CD4-positive, alpha-beta T cell treated with Interleukin-15 for 4 hours (primary cell): ENCODE measurements around the gene PNKD.

Experiments used
- DNase-seq: peaks from one replicate; pipeline ENCODE4 v3.0.0-alpha.2; 2020; ENCODE audit warnings: low spot score

Gene PNKD

DNA sequence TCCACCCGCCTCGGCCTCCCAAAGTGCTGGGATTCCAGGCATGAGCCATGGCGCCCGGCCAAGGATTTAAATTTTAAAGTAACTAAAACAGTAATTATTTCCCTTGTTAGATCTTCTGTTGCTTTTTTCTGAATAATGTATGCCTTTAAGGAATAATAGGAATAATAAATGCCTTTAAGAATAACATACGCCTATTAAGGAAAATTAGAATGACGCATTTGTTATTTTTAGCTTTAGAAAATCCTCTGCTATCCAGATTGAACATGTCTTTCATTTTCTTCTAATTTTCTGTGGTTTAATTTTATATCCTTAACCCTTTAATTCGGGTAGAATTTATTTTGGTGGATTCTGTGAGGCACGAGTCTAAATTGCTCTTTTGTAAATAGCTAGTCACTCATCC, 45.1 kb downstream of the PNKD start:
- no peak for DNase-seq

- no peak for DNase-seq
Measured at GRCh38 chr2:218317303-218317630, 46.9 kb downstream of the PNKD start.

- no peak for DNase-seq
Measured at GRCh38 chr2:218317835-218318234, 47.5 kb downstream of the PNKD start.

GRCh38 chr2:218318241-218318640, 47.9 kb downstream of the PNKD start:
- no peak for DNase-seq

DNA sequence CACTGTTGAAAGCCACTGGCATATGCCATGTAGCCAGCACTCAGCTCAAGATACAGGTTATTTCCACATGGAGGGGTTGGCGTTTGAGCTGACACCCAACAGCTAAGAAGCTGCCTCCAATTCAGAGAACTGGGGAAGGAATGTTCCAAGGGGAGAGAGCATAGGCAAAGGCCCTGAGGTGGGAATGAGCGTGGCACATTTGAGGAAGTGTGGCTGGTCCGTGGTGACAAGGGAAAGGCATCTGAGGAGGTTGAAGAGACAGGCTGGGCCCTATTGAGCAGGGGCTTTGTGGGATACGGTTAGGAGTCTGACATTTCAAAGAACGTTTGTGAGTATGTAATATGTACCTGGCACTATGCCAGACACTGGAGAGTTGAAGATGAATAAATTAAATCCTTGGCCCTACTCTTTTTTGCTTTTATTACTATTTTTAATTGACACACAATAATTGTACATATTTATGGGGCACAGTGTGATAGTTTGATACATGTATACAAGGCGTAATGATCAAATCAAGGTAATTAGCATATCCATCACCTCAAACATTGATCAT, 49.6 kb downstream of the PNKD start:
- no peak for DNase-seq

DNA sequence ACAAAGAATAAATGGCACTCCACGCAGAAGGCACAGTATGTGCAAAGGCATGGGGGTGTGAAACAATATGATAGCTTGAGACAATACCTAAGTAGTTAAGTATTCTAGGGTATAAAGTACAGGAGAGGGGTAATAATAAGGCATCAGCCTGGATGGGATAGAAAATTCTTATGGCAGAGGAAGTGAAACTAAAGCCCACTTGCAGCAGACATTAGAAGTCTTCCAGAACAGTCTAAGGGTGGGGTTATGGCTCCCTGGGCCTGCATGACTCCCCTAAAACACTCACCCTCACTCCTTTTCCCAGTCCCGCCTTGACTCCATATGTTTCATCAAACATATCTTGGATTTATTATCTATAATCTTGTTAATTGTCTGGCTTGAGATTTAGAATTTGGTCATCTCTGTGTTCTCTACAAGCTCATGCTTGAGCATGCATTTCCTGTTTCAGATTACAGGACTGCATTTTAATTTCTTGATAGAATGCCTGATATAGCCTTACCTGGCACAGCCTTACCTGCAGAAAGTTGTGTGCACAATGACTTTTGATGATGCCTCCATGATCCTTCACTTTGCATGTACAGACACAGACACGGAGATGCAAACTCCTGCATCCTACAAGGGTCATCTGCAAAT, 50.5 kb downstream of the PNKD start:
- DNase-seq, result no peak

GRCh38 chr2:218322768-218323525, 52.6 kb downstream of the PNKD start:
- peak; percentile 19 for DNase-seq

DNA sequence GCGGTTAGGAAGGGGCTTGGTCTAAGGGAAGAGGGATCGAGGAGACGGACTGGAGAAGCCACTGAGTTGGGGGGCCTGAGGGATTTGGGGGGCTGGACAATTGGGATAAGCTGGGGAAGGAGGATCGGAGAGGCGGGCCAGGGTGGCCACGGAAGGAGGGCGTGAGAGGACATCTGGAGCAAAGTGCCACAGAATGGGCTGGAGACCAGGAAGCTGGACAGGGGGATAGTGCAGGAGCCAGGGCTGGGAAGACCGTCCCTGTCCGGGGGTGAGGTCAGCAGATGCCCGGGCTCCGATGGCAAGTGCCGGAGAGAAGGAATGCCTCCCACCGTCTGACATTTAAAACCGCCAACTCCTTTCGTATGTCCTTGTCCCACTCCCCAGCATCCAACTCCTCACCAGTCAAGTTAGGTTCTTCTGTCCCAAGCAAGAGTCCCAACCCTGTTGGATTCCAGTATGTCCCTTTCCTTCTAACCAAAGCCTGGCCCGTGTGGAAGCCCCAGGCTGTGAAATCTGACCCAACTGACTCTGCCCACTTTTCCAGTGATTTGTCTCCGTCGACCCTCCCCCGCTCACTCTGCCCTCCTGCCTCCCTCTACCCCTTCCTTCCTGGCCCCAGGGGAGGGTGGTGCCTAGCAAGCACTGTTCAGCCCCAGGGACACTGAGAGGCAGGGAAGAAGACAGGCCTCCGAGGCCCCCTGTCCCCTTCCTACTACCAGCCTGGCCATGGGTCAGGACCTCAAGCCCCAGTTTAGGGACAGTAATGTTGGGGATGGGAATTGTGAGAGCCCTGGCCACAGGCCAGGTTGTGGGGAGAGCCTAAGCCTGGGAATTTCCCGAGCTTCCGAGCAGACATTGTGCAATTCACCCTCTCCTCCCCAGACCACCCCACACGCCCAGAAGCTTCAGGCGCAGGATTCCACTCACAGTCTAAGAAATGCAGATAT, 53.5 kb downstream of the PNKD start:
- no peak for DNase-seq

GRCh38 chr2:218325566-218326160, 55.3 kb downstream of the PNKD start:
- no peak for DNase-seq

- DNase-seq, result no peak
Measured at GRCh38 chr2:218326315-218326714, 56.0 kb downstream of the PNKD start.

DNA sequence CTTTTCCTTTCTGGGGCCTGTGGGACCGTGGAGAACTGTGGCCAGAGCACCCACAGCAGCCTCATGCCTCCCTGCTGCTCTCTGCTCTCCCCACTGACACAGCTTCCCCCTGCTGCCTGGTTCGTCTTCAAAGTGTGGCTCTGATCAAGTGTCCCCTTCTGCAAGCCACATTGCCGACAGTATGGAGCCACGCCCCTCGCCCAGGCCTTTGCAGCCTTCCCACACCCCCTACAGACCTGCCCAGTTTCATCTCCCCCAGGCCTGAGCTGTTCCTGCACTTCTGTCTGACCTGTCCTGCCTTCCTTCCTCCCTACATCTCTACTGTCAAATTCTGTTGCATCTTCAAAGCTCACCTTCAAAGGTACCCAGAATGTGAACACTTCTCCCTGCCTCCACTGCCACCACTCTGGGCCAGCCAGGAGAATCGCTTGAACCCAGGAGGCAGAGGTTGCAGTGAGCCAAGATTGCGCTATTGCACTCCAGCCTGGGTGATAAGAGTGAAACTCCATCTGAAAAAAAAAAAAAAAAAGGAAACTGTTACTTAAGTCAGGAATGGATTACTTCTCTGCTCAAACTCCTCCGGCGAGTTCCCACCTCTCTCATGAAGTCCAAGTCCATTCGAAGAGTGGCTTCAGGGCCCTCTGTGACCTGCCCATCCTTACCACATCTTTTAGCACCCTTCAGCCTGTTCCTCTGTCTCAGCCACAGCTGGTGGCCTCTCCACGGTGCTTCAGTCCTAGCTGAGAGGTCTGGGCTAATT, 57.3 kb downstream of the PNKD start:
- no peak for DNase-seq

- DNase-seq, result no peak
Measured at GRCh38 chr2:218328294-218328693, 58.0 kb downstream of the PNKD start.

- DNase-seq, result no peak
Measured at GRCh38 chr2:218329027-218329825, 58.9 kb downstream of the PNKD start.

DNA sequence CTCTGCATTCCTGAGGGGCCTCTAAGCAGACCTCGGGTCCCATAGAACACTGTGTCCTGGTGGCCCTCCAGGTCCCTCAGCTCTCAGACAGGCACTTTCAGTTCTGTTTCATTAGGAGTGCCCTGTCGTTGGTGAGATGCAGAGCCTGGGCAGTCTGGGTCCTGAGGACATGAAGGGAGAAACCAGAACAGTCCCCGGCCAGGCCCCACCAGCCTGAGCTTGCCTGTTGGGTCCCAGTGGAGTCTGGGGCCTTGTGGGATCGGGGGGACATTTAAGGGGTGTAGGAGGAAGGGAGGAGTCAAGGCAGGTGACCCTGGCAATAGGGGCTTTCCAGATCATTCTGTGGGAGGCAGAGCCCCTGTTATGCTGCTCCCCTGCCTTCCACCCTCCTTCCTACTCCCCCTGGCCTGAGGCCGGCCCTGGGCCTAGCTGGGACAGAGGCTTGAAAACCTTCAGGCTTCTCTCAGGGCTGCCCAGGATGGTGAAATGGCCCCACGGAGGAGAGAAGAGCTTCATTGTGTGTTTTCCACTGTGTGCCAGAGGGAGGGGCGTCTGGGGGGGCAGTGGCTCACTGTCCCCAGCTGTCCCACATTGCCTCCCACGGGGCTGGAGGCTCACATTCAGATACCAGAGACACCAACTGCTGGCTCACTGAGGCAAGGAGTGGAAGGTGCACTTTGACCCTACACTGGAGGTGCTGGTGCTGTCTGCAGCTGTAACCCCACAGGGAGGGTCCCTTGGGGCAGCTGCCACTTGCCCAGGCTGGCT, 59.7 kb downstream of the PNKD start:
- DNase-seq, result no peak

DNA sequence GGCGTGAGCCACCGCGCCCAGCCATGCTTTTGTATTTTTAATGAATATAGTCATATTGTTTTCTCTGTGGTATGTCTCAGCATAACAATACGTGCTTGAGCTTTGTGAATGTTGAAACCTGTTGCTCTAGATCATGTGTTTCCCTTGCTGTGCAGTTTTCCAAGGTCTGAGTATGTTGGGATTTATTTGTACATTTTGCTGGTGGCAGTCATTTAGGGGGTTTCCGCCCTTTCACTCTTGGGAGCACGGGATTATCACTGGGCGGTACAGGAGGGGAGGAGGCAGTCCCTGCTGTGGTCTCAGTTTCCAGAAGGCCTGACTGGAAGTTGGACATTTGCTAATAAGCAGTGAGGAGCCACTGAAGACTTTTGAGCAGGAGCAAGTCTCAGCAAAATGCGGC, 61.4 kb downstream of the PNKD start:
- no peak for DNase-seq

DNA sequence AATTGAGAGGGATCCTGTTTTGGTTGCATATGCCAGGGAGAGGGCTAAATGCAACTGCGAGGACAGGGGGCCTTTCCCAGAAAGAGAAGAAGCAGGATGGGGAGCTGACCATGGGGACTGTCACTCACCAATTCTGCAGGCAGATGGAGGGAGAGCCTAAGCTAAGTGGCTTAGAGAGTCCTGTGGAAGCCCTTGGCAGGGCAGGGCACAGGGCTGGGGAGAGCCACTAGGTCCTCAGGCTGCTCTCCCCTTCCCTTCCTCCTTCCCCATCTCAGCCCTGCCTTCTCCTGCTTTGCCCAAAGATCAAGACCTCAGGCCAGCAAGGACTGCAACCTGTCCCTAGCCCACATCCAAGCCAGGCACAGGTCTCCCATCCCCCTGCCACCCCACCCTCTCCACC, 62.0 kb downstream of the PNKD start:
- no peak for DNase-seq

DNA sequence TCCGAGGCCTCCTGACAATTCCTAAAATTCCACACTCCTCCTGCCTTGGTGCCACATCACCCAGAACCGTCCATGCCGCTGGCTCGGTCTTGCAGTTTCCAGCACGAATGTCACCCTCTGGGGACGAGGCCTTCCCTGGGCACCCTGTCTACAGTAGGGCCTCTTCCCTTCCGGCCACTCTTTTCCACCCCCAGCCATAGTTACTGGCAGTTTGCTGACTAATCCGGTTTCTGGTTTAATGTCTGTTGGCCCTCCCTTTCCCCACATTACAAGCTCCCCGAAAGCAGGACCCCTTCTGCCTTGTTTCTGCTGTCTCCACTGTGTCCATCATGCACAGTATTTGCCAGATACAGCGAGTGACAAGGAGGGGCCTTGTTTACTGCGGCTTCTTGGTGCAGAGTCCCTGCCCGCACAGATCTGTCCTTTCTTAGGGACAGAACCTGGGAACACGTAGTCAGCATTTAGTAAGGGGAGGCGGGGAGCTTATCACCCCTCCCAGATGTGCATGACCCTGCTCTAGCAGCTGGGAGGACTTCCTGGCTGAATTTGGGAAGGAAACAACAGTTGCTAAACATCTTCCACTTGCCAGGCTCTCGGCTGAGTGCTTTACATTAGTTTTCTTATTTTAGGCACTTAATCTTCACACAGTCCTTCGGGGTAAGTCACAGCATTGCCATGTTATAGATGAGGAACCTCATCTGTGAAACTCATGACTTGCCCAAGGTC, 62.8 kb downstream of the PNKD start:
- no peak for DNase-seq

- no peak for DNase-seq
Measured at GRCh38 chr2:218334531-218334930, 64.2 kb downstream of the PNKD start.

DNA sequence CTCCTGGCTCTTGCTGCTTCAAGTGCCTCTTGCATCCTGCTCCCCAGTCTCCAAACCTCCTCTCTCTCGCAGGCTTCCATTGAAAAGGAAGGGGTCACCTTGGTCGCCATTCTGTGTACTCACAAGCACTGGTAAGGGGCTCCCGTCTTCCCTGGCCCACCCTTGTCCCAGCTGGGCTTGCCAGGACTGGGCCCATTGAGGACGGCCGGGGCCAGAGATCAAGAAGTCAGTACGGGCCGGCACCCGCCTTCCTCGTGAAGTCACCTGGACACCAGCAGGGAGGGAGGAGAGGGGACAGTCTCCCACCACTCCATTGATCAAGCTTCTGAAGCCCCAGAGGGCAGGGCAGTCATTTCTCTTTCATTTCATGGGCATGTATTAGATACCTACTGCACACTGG, 70.3 kb downstream of the PNKD start:
- no peak for DNase-seq
